Neuronal stem cell (in vitro differentiated cells): ENCODE measurements around the gene P2RX7. TPM values are rescaled to one million over a fixed set of nuclear protein-coding genes. Genes with fewer than 3 reads are reported as not detected.

Source experiments
- DNase-seq: peaks from one replicate; pipeline ENCODE4 v3.0.0-alpha.2; 2013; ENCODE audit warnings: low spot score
- H2AFZ ChIP-seq: one replicate; pipeline ENCODE4 v1.6.1; 2013; ENCODE audit warnings: mild to moderate bottlenecking, low read length, inconsistent platforms
- H2AK5ac ChIP-seq: 2 replicates; pipeline ENCODE4 v1.6.1; 2013; ENCODE audit warnings: low read depth, mild to moderate bottlenecking, inconsistent platforms, low read length, moderate library complexity, mixed read lengths
- H2BK120ac ChIP-seq: 2 replicates; pipeline ENCODE4 v1.6.1; 2013; ENCODE audit warnings: low read depth, mild to moderate bottlenecking, inconsistent platforms, low read length, moderate library complexity, mixed read lengths
- H2BK12ac ChIP-seq: one replicate; pipeline ENCODE4 v1.6.1; 2013; ENCODE audit warnings: low read length, inconsistent platforms
- H2BK15ac ChIP-seq: 2 replicates; pipeline ENCODE4 v1.6.1; 2013; ENCODE audit warnings: mild to moderate bottlenecking, low read length, inconsistent platforms, mixed read lengths
- H2BK5ac ChIP-seq: one replicate; pipeline ENCODE4 v1.6.1; 2013; ENCODE audit warnings: inconsistent platforms, mild to moderate bottlenecking, low read length, moderate library complexity
- H3K14ac ChIP-seq: one replicate; pipeline ENCODE4 v1.6.1; 2013; ENCODE audit warnings: low read length, inconsistent platforms
- H3K18ac ChIP-seq: 2 replicates; pipeline ENCODE4 v1.6.1; 2013; ENCODE audit warnings: low read length, inconsistent platforms
- H3K23ac ChIP-seq: 2 replicates; pipeline ENCODE4 v1.6.1; 2013; ENCODE audit warnings: low read depth, mild to moderate bottlenecking, mixed read lengths, low read length, inconsistent platforms; ENCODE audit not compliant: poor library complexity
- H3K27ac ChIP-seq: replicated peaks from 3 replicates; pipeline ENCODE4 v1.5.1; 2013; ENCODE audit warnings: low read length, inconsistent platforms
- H3K27me3 ChIP-seq, 3 experiments: 2 replicates each; pipeline ENCODE4 v1.6.1; 2013; ENCODE audit warnings: low read length in 3 of 3, mild to moderate bottlenecking in 2 of 3, inconsistent platforms in 1 of 3, low read depth in 1 of 3, mixed read lengths in 1 of 3, moderate library complexity in 1 of 3; ENCODE audit not compliant: control insufficient read depth in 3 of 3, insufficient read depth in 3 of 3
- H3K36me3 ChIP-seq, 2 donors: replicated peaks in 1 of 2; 2 replicates each; pipeline ENCODE4 v1.6.1; 2013; ENCODE audit warnings: low read length in 2 of 2; ENCODE audit not compliant: control insufficient read depth in 2 of 2, insufficient read depth in 2 of 2
- H3K4ac ChIP-seq: 2 replicates; pipeline ENCODE4 v1.6.1; 2013; ENCODE audit warnings: inconsistent platforms, mild to moderate bottlenecking, low read length, moderate library complexity
- H3K4me1 ChIP-seq, 2 donors: 1 replicate in 1 of 2; 2 replicates in 1 of 2; pipeline ENCODE4 v1.6.1; 2013; ENCODE audit warnings: low read length in 2 of 2, low read depth in 1 of 2; ENCODE audit not compliant: control insufficient read depth in 2 of 2, insufficient read depth in 1 of 2
- H3K4me2 ChIP-seq: one replicate; pipeline ENCODE4 v1.6.1; 2013; ENCODE audit warnings: mild to moderate bottlenecking, low read length, inconsistent platforms; ENCODE audit not compliant: insufficient read depth, poor library complexity, severe bottlenecking
- H3K4me3 ChIP-seq, 2 donors: 2 replicates each; pipeline ENCODE4 v1.5.1; 2013; ENCODE audit warnings: low read length in 2 of 2, mild to moderate bottlenecking in 2 of 2, inconsistent platforms in 1 of 2, moderate library complexity in 1 of 2
- H3K79me1 ChIP-seq: one replicate; pipeline ENCODE4 v1.6.1; 2013; ENCODE audit warnings: low read depth, mild to moderate bottlenecking, inconsistent platforms, low read length, moderate library complexity
- H3K9ac ChIP-seq: one replicate; pipeline ENCODE4 v1.6.1; 2013; ENCODE audit warnings: mild to moderate bottlenecking, low read depth, low read length, inconsistent platforms; ENCODE audit not compliant: poor library complexity
- H3K9me3 ChIP-seq, 2 donors: replicated peaks in 1 of 2; 2 replicates each; pipeline versions ENCODE3 to v1.6.1; 2013; ENCODE audit warnings: low read length in 2 of 2, mild to moderate bottlenecking in 2 of 2, inconsistent platforms in 1 of 2, low read depth in 1 of 2, mixed read lengths in 1 of 2, moderate library complexity in 1 of 2; ENCODE audit not compliant: control insufficient read depth in 2 of 2, insufficient read depth in 1 of 2
- H4K8ac ChIP-seq: one replicate; pipeline ENCODE4 v1.6.1; 2013; ENCODE audit warnings: low read depth, mild to moderate bottlenecking, inconsistent platforms, low read length, moderate library complexity
- H4K91ac ChIP-seq: one replicate; pipeline ENCODE4 v1.6.1; 2013; ENCODE audit warnings: low read length, low read depth, mild to moderate bottlenecking, inconsistent platforms; ENCODE audit not compliant: poor library complexity
- WGBS, 2 donors: extraction: QIAGEN DNeasy Blood & Tissue Kit; methylation state at CpG; one replicate each; pipeline ENCODE4 v1.1.7; 2013; ENCODE audit warnings: missing lambda C conversion rate in 2 of 2, mixed read lengths in 1 of 2; ENCODE audit not compliant: insufficient read length in 2 of 2, insufficient replicate concordance in 1 of 2; ENCODE audit errors: extremely low coverage in 2 of 2; 5-methylcytosine and 5-hydroxymethylcytosine counted together
- small RNA-seq: library from polyadenylated mRNA; stranded (forward); fragments of <200 nt; extraction: miRNeasy Mini kit (QIAGEN cat#:217004); gene quantifications from one replicate; pipeline ENCODE3, GENCODE V24; 2013; ENCODE audit not compliant: insufficient read depth

P2RX7 gene

GRCh38 chr12:121237415-121237814 is 104.7 kb downstream of the P2RX7 start:
- no peaks in the 10 kb centered on the region for H3K9me3 ChIP-seq
- H3K27me3 ChIP-seq = no peaks in the 10 kb centered on the region
- H3K23ac ChIP-seq = no peak overlapping the region
- peaks cover 10 to 18% of the 10 kb centered on the region in 2 donors for H3K4me1 ChIP-seq
- H2AK5ac ChIP-seq = no peak overlapping the region
- no peak overlapping the region for H4K8ac ChIP-seq
- no peak overlapping the region for H2AFZ ChIP-seq
- H2BK5ac ChIP-seq = no peak overlapping the region
- H2BK15ac ChIP-seq = no peak overlapping the region
- DNase-seq = no peak
- no peak overlapping the region for H3K27ac ChIP-seq
- H3K4ac ChIP-seq = no peak overlapping the region
- no peak overlapping the region for H3K4me2 ChIP-seq
- H2BK12ac ChIP-seq = no peak overlapping the region
- WGBS, 2 donors = no CpG with 5 or more reads among the region's 8 CpGs
- H3K14ac ChIP-seq = no peak overlapping the region
- no peak overlapping the region for H3K9ac ChIP-seq
- H2BK120ac ChIP-seq = no peak overlapping the region
- H3K79me1 ChIP-seq = no peaks in the 10 kb centered on the region
- no peak overlapping the region for H3K18ac ChIP-seq
- H4K91ac ChIP-seq = no peak overlapping the region
- no peak overlapping the region for H3K4me3 ChIP-seq
- H3K36me3 ChIP-seq = peaks cover 7 to 47% of the 10 kb centered on the region in 2 donors

Small RNAs within 50 kb of the gene (small RNA-seq; reads per million reads assigned to genes)
- gene AC079602.1 (not detected), gene RF00156 (not detected), gene Z98941.1 (not detected)
